Lower leg skin (tissue), 4 donors: ENCODE data around the gene MMP17. TPM values are rescaled to one million over a fixed set of nuclear protein-coding genes. Genes with fewer than 3 reads are reported as not detected.

Experiments used
- DNase-seq, 2 donors: peaks; one replicate each; pipeline ENCODE4 v3.0.0-alpha.2; 2019; ENCODE audit warnings: low spot score in 2 of 2
- H3K4me3 ChIP-seq: fragments of 200-600 bp; sonication (generic); 2 replicates; pipeline ENCODE4 v1.5.1; 2017; ENCODE audit warnings: mild to moderate bottlenecking, low read depth; ENCODE audit not compliant: poor library complexity, severe bottlenecking
- CTCF ChIP-seq, 3 donors: fragments of 450-650 bp; IDR thresholded peaks; one replicate each; pipeline ENCODE4 v1.5.1; 2016; ENCODE audit warnings: antibody characterized with exemption in 3 of 3, mild to moderate bottlenecking in 3 of 3, moderate library complexity in 2 of 3
- POLR2A ChIP-seq, 2 donors: fragments of 450-650 bp; IDR thresholded peaks; one replicate each; pipeline ENCODE4 v1.6.1; 2016 to 2017; ENCODE audit warnings: antibody characterized with exemption in 2 of 2, mild to moderate bottlenecking in 1 of 2, moderate library complexity in 1 of 2
- WGBS, 2 donors: methylation state at CpG; one replicate each; pipeline ENCODE4 v1.1.5; 2018; 5-methylcytosine and 5-hydroxymethylcytosine counted together
- intact Hi-C: fragments of 100-400 bp; cut with DNase I; formaldehyde crosslinking; loops from one replicate; pipeline ENCODE4 v1.15.0; 2023; ENCODE audit warnings: low total_unique reads
- total RNA-seq, 4 donors: library from RNA; depleted of rRNA; stranded (reverse); fragments of >200 nt; gene quantifications; one replicate each; pipeline ENCODE4 v1.1.0, GENCODE V29; 2016

The MMP17 gene
- total RNA-seq, 4 donors from 2014 or later = 5.4 to 11.6 (median 5.7) TPM

GRCh38 chr12:131840643-131841416 lies 12.6 kb downstream of the MMP17 start:
- 89 to 93% methylated on average over 23 to 46 of the region's 46 CpGs for WGBS, 2 donors
- TF ChIP-seq POLR2A (IDR thresholded peaks at IDR 0.05) (no peak), CTCF (IDR thresholded peaks at IDR 0.05) (no peak)
- no peak for DNase-seq
- intact Hi-C loops = no loop called here
- H3K4me3 ChIP-seq = no peak overlapping the region

- H3K4me3 ChIP-seq = no peak overlapping the region
- intact Hi-C loops = no loop called here
- WGBS, 2 donors = 90 to 96% methylated on average over 17 to 21 of the region's 22 CpGs
- TF ChIP-seq POLR2A (IDR thresholded peaks at IDR 0.05) (no peak), CTCF (IDR thresholded peaks at IDR 0.05) (no peak)
- DNase-seq = no peak
Measured at GRCh38 chr12:131841547-131841946, 13.4 kb downstream of the MMP17 start.

- intact Hi-C loops = no loop called here
- 90 to 93% methylated on average over 15 of the region's 15 CpGs for WGBS, 2 donors
- no peak for DNase-seq
- TF ChIP-seq POLR2A (IDR thresholded peaks at IDR 0.05) = no peak
- no peak for TF ChIP-seq CTCF (IDR thresholded peaks at IDR 0.05)
- H3K4me3 ChIP-seq = no peak overlapping the region
Measured at GRCh38 chr12:131842169-131842568, 14.0 kb downstream of the MMP17 start.

GRCh38 chr12:131843527-131843926 lies 15.3 kb downstream of the MMP17 start:
- DNase-seq = no peak
- WGBS, 2 donors = 93% methylated on average over 16 of the region's 16 CpGs
- TF ChIP-seq POLR2A (IDR thresholded peaks at IDR 0.05) (no peak), CTCF (IDR thresholded peaks at IDR 0.05) (no peak)
- intact Hi-C loops = no loop called here
- no peak overlapping the region for H3K4me3 ChIP-seq

- intact Hi-C loops = no loop called here
- TF ChIP-seq POLR2A (IDR thresholded peaks at IDR 0.05) (no peak), CTCF (IDR thresholded peaks at IDR 0.05) (no peak)
- 81 to 89% methylated on average over 11 of the region's 11 CpGs for WGBS, 2 donors
Measured at GRCh38 chr12:131844140-131844539, 15.9 kb downstream of the MMP17 start.

GRCh38 chr12:131844656-131845055 lies 16.5 kb downstream of the MMP17 start:
- no peak overlapping the region for H3K4me3 ChIP-seq
- intact Hi-C loops = no loop called here
- WGBS, 2 donors = 93% methylated on average over 25 of the region's 25 CpGs
- no peak for DNase-seq
- no peak for TF ChIP-seq CTCF (IDR thresholded peaks at IDR 0.05)
- TF ChIP-seq POLR2A (IDR thresholded peaks at IDR 0.05) = no peak

More at GRCh38 chr12:131844140-131844539, 15.9 kb downstream of the MMP17 start:
- H3K4me3 ChIP-seq = no peak overlapping the region
- DNase-seq = no peak
